OCI-LY1 (cell line): Measurements from ENCODE around the gene CREB3.

Experiments
- H2AFZ ChIP-seq: fragments of 200-600 bp; sonication (generic), shearing (Covaris generic); 2 replicates; pipeline ENCODE4 v1.6.0; 2014; ENCODE audit warnings: antibody characterized with exemption, mild to moderate bottlenecking, low read length
- H3F3A ChIP-seq: fragments of 200-600 bp; sonication (generic), shearing (Covaris generic); 2 replicates; pipeline ENCODE4 v1.6.0; 2014; ENCODE audit warnings: mild to moderate bottlenecking, antibody characterized with exemption, low read length, moderate library complexity; ENCODE audit not compliant: insufficient read depth
- H3K27ac ChIP-seq: fragments of 200-600 bp; sonication (generic); 2 replicates; pipeline ENCODE4 v1.5.1; 2014; ENCODE audit warnings: low read length, mixed run types, mild to moderate bottlenecking, low read depth; ENCODE audit not compliant: poor library complexity, severe bottlenecking
- H3K27me3 ChIP-seq: fragments of 200-600 bp; sonication (generic); 2 replicates; pipeline ENCODE4 v1.6.0; 2014; ENCODE audit warnings: antibody characterized with exemption, mild to moderate bottlenecking, low read length, moderate library complexity; ENCODE audit not compliant: insufficient read depth
- H3K36me3 ChIP-seq: fragments of 200-600 bp; sonication (generic); 2 replicates; pipeline ENCODE4 v1.6.1; 2014; ENCODE audit warnings: mild to moderate bottlenecking, antibody characterized with exemption, low read length, moderate library complexity, mixed read lengths; ENCODE audit not compliant: insufficient read depth
- H3K4me1 ChIP-seq: fragments of 200-600 bp; sonication (generic); 2 replicates; pipeline ENCODE4 v1.5.1; 2014; ENCODE audit warnings: mild to moderate bottlenecking, low read length, moderate library complexity; ENCODE audit not compliant: insufficient read depth, severe bottlenecking
- H3K4me2 ChIP-seq: fragments of 200-600 bp; sonication (generic), shearing (Covaris generic); 2 replicates; pipeline ENCODE4 v1.6.1; 2014; ENCODE audit warnings: low read length
- H3K4me3 ChIP-seq: fragments of 200-600 bp; sonication (generic); 2 replicates; pipeline ENCODE4 v1.5.1; 2014; ENCODE audit warnings: low read length, low read depth, mild to moderate bottlenecking, mixed read lengths; ENCODE audit not compliant: poor library complexity, severe bottlenecking
- H3K79me2 ChIP-seq: fragments of 200-600 bp; shearing (Covaris generic); 2 replicates; pipeline ENCODE4 v1.6.1; 2016; ENCODE audit warnings: mixed run types, low read length, mixed read lengths; ENCODE audit not compliant: insufficient read depth
- H3K9ac ChIP-seq: fragments of 200-600 bp; sonication (generic), shearing (Covaris generic); 2 replicates; pipeline ENCODE4 v1.6.1; 2014; ENCODE audit warnings: mild to moderate bottlenecking, low read length, mixed read lengths
- H3K9me2 ChIP-seq: fragments of 200-600 bp; sonication (generic), shearing (Covaris generic); 2 replicates; pipeline ENCODE4 v1.6.1; 2014; ENCODE audit warnings: low read depth, mild to moderate bottlenecking, low read length, mixed read lengths
- H3K9me3 ChIP-seq: fragments of 200-600 bp; shearing (Covaris generic); 2 replicates; pipeline ENCODE4 v1.6.1; 2014; ENCODE audit warnings: low read length, mixed read lengths
- H4K20me1 ChIP-seq: fragments of 200-600 bp; sonication (generic), shearing (Covaris generic); 2 replicates; pipeline ENCODE4 v1.6.0; 2016; ENCODE audit warnings: mild to moderate bottlenecking, low read length; ENCODE audit not compliant: insufficient read depth
- EZH2 ChIP-seq: fragments of 200-600 bp; sonication (generic), shearing (Covaris generic); IDR thresholded peaks from 2 replicates; pipeline ENCODE4 v1.8.0; 2017; ENCODE audit warnings: borderline replicate concordance, mixed run types, mild to moderate bottlenecking, antibody characterized with exemption, low read length, moderate library complexity, mixed read lengths
- TF ChIP-seq, protein P1 (sequence below): fragments of 200-600 bp; sonication (generic), shearing (Covaris generic); IDR thresholded peaks from 2 replicates; pipeline ENCODE4 v1.5.1; 2017; ENCODE audit warnings: mild to moderate bottlenecking, antibody characterized with exemption, low read length, moderate library complexity, mixed read lengths

Gene CREB3

DNA sequence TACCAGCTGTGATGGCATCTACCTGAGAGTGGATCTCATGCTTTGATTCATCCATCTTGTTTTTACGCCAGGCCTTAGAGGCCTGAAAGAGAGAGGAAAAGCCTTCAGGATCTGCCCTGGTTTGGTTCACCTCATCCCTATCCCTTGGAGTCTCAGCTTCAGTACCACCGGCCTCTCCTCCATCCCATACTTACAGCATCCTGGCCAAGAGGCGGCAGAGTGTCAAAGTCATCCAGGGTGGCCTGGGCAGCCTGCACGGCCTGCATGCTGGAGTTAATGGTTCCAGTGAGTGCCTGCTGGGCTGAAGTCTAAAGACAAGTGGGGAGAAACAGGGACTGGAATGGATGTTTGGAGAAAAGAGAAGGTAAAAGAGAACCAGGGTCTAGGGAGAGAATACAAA is 12.9 kb upstream of the CREB3 start:
- H3K9ac ChIP-seq = no peak overlapping the region
- H3K4me1 ChIP-seq = no peaks in the 10 kb centered on the region
- peaks cover 96% of the 10 kb centered on the region for H3K36me3 ChIP-seq
- no peaks in the 10 kb centered on the region for H4K20me1 ChIP-seq
- no peaks in the 10 kb centered on the region for H3K9me3 ChIP-seq
- no peaks in the 10 kb centered on the region for H3K27me3 ChIP-seq
- no peak overlapping the region for H2AFZ ChIP-seq
- no peak overlapping the region for H3K4me2 ChIP-seq
- no peaks in the 10 kb centered on the region for H3F3A ChIP-seq
- H3K27ac ChIP-seq = no peak overlapping the region
- TF ChIP-seq EZH2 = no peak
- no peaks in the 10 kb centered on the region for H3K79me2 ChIP-seq
- no peak overlapping the region for H3K4me3 ChIP-seq
- no peaks in the 10 kb centered on the region for H3K9me2 ChIP-seq

DNA sequence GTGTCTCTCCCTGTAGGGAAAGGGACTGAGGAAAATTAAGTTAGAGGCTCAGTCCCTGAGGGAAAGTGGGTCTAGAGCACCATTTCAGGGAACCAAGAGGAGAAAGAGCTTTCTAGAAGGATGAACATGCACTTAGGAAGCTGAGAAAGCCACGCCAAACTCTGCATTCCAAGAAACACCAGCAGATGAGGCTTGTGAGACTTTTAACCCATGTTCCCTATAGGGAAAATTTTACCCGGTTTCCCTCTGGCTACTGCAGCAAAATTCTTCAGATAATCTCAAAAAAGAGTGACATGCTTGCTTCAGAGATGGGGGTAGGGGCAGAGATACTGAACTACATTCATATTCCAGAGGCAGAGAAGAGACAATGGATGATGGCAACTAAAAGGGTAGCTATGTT is 9.0 kb upstream of the CREB3 start:
- Histone ChIP-seq H3F3A (no peaks in the 10 kb centered on the region), H3K9ac (no peak overlapping the region), H3K9me3 (no peaks in the 10 kb centered on the region), H3K36me3 (peaks cover 68% of the 10 kb centered on the region), H3K27ac (no peak overlapping the region), H3K9me2 (no peaks in the 10 kb centered on the region), H4K20me1 (no peaks in the 10 kb centered on the region), H3K4me2 (no peak overlapping the region), H3K4me1 (peaks cover 15% of the 10 kb centered on the region), H2AFZ (no peak overlapping the region), H3K79me2 (peaks cover 3% of the 10 kb centered on the region; the same call in 1 of the 2 replicates), H3K4me3 (no peak overlapping the region), H3K27me3 (no peaks in the 10 kb centered on the region)
- TF ChIP-seq, protein P1, sequence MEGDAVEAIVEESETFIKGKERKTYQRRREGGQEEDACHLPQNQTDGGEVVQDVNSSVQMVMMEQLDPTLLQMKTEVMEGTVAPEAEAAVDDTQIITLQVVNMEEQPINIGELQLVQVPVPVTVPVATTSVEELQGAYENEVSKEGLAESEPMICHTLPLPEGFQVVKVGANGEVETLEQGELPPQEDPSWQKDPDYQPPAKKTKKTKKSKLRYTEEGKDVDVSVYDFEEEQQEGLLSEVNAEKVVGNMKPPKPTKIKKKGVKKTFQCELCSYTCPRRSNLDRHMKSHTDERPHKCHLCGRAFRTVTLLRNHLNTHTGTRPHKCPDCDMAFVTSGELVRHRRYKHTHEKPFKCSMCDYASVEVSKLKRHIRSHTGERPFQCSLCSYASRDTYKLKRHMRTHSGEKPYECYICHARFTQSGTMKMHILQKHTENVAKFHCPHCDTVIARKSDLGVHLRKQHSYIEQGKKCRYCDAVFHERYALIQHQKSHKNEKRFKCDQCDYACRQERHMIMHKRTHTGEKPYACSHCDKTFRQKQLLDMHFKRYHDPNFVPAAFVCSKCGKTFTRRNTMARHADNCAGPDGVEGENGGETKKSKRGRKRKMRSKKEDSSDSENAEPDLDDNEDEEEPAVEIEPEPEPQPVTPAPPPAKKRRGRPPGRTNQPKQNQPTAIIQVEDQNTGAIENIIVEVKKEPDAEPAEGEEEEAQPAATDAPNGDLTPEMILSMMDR = no peak
- no peak for TF ChIP-seq EZH2

DNA sequence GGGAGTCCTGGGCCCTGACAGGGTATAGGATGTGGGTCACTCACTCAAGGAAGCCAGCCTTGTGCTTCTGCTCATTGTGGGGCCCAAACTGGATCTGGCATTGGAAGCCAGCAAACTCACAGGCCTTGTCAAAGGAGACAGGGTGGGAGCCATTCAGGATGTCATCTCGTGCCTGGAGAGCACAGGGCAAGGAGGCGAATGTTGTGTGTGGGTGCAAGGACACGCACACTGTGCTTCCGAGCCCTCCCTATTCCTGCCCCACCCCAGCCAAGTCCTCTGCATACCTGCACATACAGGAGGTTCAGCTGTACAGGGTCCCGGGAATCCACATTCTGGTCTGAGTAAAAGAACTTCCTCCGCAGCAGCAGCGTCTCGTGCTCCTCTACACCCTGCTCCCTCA is 8.6 kb upstream of the CREB3 start:
- peaks cover 64% of the 10 kb centered on the region for H3K36me3 ChIP-seq
- H3K4me2 ChIP-seq = no peak overlapping the region
- no peaks in the 10 kb centered on the region for H4K20me1 ChIP-seq
- H2AFZ ChIP-seq = no peak overlapping the region
- H3K27me3 ChIP-seq = no peaks in the 10 kb centered on the region
- TF ChIP-seq EZH2 = no peak
- TF ChIP-seq, protein P1 = no peak
- no peaks in the 10 kb centered on the region for H3K9me2 ChIP-seq
- no peak overlapping the region for H3K4me3 ChIP-seq
- no peaks in the 10 kb centered on the region for H3F3A ChIP-seq
- no peaks in the 10 kb centered on the region for H3K9me3 ChIP-seq
- no peak overlapping the region for H3K9ac ChIP-seq
- no peak overlapping the region for H3K27ac ChIP-seq
- peaks cover 7% of the 10 kb centered on the region for H3K79me2 ChIP-seq
- peaks cover 19% of the 10 kb centered on the region for H3K4me1 ChIP-seq

GRCh38 chr9:35725362-35725761 is 7.1 kb upstream of the CREB3 start:
- H3F3A ChIP-seq = no peaks in the 10 kb centered on the region
- H3K27ac ChIP-seq = no peak overlapping the region
- H3K4me3 ChIP-seq = no peak overlapping the region
- H3K4me2 ChIP-seq = no peak overlapping the region
- H4K20me1 ChIP-seq = no peaks in the 10 kb centered on the region
- peaks cover 18% of the 10 kb centered on the region for H3K79me2 ChIP-seq
- peaks cover 34% of the 10 kb centered on the region for H3K4me1 ChIP-seq
- H3K9me3 ChIP-seq = no peaks in the 10 kb centered on the region
- H3K36me3 ChIP-seq = peaks cover 49% of the 10 kb centered on the region
- TF ChIP-seq EZH2 = no peak
- TF ChIP-seq, protein P1 = no peak
- H3K9ac ChIP-seq = no peak overlapping the region
- H3K27me3 ChIP-seq = no peaks in the 10 kb centered on the region
- H3K9me2 ChIP-seq = no peaks in the 10 kb centered on the region
- no peak overlapping the region for H2AFZ ChIP-seq
